AG10803 (cell line): ENCODE data around the gene PCBD2.

Source experiments
- DNase-seq: peaks from one replicate; pipeline ENCODE4 v3.0.0; 2010; ENCODE audit warnings: low read depth
- H3K4me3 ChIP-seq: 2 replicates; pipeline ENCODE4 v1.5.1; 2011; ENCODE audit warnings: mild to moderate bottlenecking, low read length, control low read depth
- CTCF ChIP-seq: conservative IDR thresholded peaks from 2 replicates; pipeline ENCODE4 v1.5.1; 2011; ENCODE audit warnings: mild to moderate bottlenecking, low read length, control low read depth, inconsistent platforms

The PCBD2 gene

GRCh38 chr5:135007305-135007704 is 102.4 kb downstream of the PCBD2 start:
- TF ChIP-seq CTCF, result no peak
- DNase-seq, result no peak
- no peak overlapping the region for H3K4me3 ChIP-seq

- DNase-seq, result no peak
- no peak for TF ChIP-seq CTCF
- H3K4me3 ChIP-seq, result no peak overlapping the region
Observed at GRCh38 chr5:135007749-135008363, 102.9 kb downstream of the PCBD2 start.

GRCh38 chr5:135008556-135008955 is 103.6 kb downstream of the PCBD2 start:
- no peak for DNase-seq
- TF ChIP-seq CTCF, result no peak

GRCh38 chr5:135008981-135009735 is 104.2 kb downstream of the PCBD2 start:
- no peak for DNase-seq
- no peak for TF ChIP-seq CTCF
- no peak overlapping the region for H3K4me3 ChIP-seq

More at GRCh38 chr5:135008556-135008955, 103.6 kb downstream of the PCBD2 start:
- no peak overlapping the region for H3K4me3 ChIP-seq

GRCh38 chr5:135009736-135010501 is 105.0 kb downstream of the PCBD2 start:
- no peak overlapping the region for H3K4me3 ChIP-seq
- DNase-seq, result no peak
- TF ChIP-seq CTCF, result no peak

GRCh38 chr5:135010502-135011354 is 105.8 kb downstream of the PCBD2 start:
- TF ChIP-seq CTCF, result peak; percentile 35; the same call in 1 of the 2 replicates
- no peak overlapping the region for H3K4me3 ChIP-seq
- no peak for DNase-seq
